Activated T-cell treated with anti-CD3 and anti-CD28 coated beads, Interleukin-2, amount 50 U/mL, for 72 hours (primary cell): ENCODE measurements around the gene CEND1. TPM values are rescaled to one million over a fixed set of nuclear protein-coding genes. Genes with fewer than 3 reads are reported as not detected.
A peak's percentile ranks its signal among the peaks of the same experiment; 100 is the strongest.

Experiments
- ATAC-seq, 2 donors: fragments of 150-1000 bp; cut with Tn5 transposase; replicated peaks in 1 of 2; 2 replicates each; pipeline ENCODE4 v1.10.0; 2021; ENCODE audit warnings: moderate library complexity in 2 of 2, mild to moderate bottlenecking in 1 of 2
- DNase-seq, 2 donors: peaks; one replicate each; pipeline ENCODE4 v3.0.0; 2021 to 2022; ENCODE audit warnings: mixed read lengths in 1 of 2
- H3K27ac Mint-ChIP-seq: one replicate; pipeline ENCODE4 v1.8.0; 2022; ENCODE audit warnings: mild to moderate bottlenecking, moderate library complexity, mixed read lengths
- H3K27me3 Mint-ChIP-seq: one replicate; pipeline ENCODE4 v1.8.0; 2022; ENCODE audit warnings: low read depth, mixed read lengths
- H3K36me3 Mint-ChIP-seq, 2 donors: one replicate each; pipeline ENCODE4 v1.8.0; 2022; ENCODE audit warnings: mixed read lengths in 2 of 2, mild to moderate bottlenecking in 1 of 2; ENCODE audit not compliant: insufficient read depth in 2 of 2
- H3K4me1 Mint-ChIP-seq: one replicate; pipeline ENCODE4 v1.8.0; 2022; ENCODE audit warnings: low read depth, mixed read lengths
- H3K4me3 Mint-ChIP-seq, 2 donors: one replicate each; pipeline ENCODE4 v1.8.0; 2022; ENCODE audit warnings: mild to moderate bottlenecking in 2 of 2, mixed read lengths in 2 of 2, moderate library complexity in 2 of 2
- H3K9me3 Mint-ChIP-seq, 2 donors: one replicate each; pipeline ENCODE4 v1.8.0; 2022; ENCODE audit warnings: mixed read lengths in 2 of 2
- total RNA-seq, 2 donors: library from RNA; stranded (reverse); gene quantifications; one replicate each; pipeline ENCODE4 v1.2.3, GENCODE V29; 2022

Gene CEND1
- total RNA-seq, 2 donors from 2014 or later, result 1.4 to 1.6 TPM

- ATAC-seq (no peak), DNase-seq (no peak)
- H3K27me3 Mint-ChIP-seq, result no peaks in the 10 kb centered on the region
- no peak overlapping the region for H3K4me3 Mint-ChIP-seq
- H3K9me3 Mint-ChIP-seq, result no peaks in the 10 kb centered on the region
- no peak overlapping the region for H3K27ac Mint-ChIP-seq
- peaks cover 0 to 6% of the 10 kb centered on the region in 2 donors for H3K36me3 Mint-ChIP-seq
- no peaks in the 10 kb centered on the region for H3K4me1 Mint-ChIP-seq
Observed at GRCh38 chr11:782264-783174, 7.4 kb downstream of the CEND1 start.

GRCh38 chr11:779955-780532, 9.8 kb downstream of the CEND1 start:
- Mint-ChIP-seq H3K27me3 (no peaks in the 10 kb centered on the region), H3K4me1 (peaks cover 16% of the 10 kb centered on the region), H3K27ac (no peak overlapping the region), H3K4me3 (peak overlapping the region in 1 of 2 donors; percentile 36), H3K36me3 (peaks cover 0 to 6% of the 10 kb centered on the region in 2 donors), H3K9me3 (no peaks in the 10 kb centered on the region)
- ATAC-seq (no peak), DNase-seq (no peak)

- DNase-seq, result no peak
- Mint-ChIP-seq H3K27ac (no peak overlapping the region), H3K4me1 (peaks cover 20% of the 10 kb centered on the region), H3K9me3 (no peaks in the 10 kb centered on the region), H3K4me3 (peak overlapping the region in 1 of 2 donors; percentile 55), H3K36me3 (peaks cover 0 to 6% of the 10 kb centered on the region in 2 donors), H3K27me3 (no peaks in the 10 kb centered on the region)
- ATAC-seq, result no peak
Observed at GRCh38 chr11:778976-779954, 10.6 kb downstream of the CEND1 start.

GRCh38 chr11:777288-778255, 12.3 kb downstream of the CEND1 start, which contains the start of gene GATD1:
GATD1 (minus strand) TSS chr11:777487; CDS start chr11:777462, 25 bp downstream.
- Mint-ChIP-seq H3K27ac (peak within 1 kb of the TSS; percentile 38), H3K36me3 (peaks cover 0 to 1% of the 10 kb centered on the region in 2 donors), H3K4me1 (peaks cover 21% of the 10 kb centered on the region), H3K9me3 (no peaks in the 10 kb centered on the region), H3K27me3 (no peaks in the 10 kb centered on the region), H3K4me3 (peak within 1 kb of the TSS; percentile 88 to 91)
- ATAC-seq, result peak; percentile 90 to 91
- DNase-seq, result peak; percentile 97 to 98

GRCh38 chr11:776561-777287, 13.2 kb downstream of the CEND1 start:
- peaks cover 0 to 1% of the 10 kb centered on the region in 2 donors for H3K36me3 Mint-ChIP-seq
- H3K9me3 Mint-ChIP-seq, result no peaks in the 10 kb centered on the region
- peak; percentile 62 to 72 for ATAC-seq
- H3K4me1 Mint-ChIP-seq, result peaks cover 21% of the 10 kb centered on the region
- H3K27me3 Mint-ChIP-seq, result no peaks in the 10 kb centered on the region
- peak overlapping the region; percentile 88 to 91 for H3K4me3 Mint-ChIP-seq
- peak in 1 of 2 donors; percentile 23 for DNase-seq
- no peak overlapping the region for H3K27ac Mint-ChIP-seq

- peaks cover 0 to 1% of the 10 kb centered on the region in 2 donors for H3K36me3 Mint-ChIP-seq
- H3K27ac Mint-ChIP-seq, result no peak overlapping the region
- H3K27me3 Mint-ChIP-seq, result no peaks in the 10 kb centered on the region
- H3K9me3 Mint-ChIP-seq, result no peaks in the 10 kb centered on the region
- peak overlapping the region; percentile 88 to 91 for H3K4me3 Mint-ChIP-seq
- no peak for ATAC-seq
- no peak for DNase-seq
- H3K4me1 Mint-ChIP-seq, result peaks cover 21% of the 10 kb centered on the region
Observed at GRCh38 chr11:776263-776560, 13.7 kb downstream of the CEND1 start.

GRCh38 chr11:774873-775592, 14.9 kb downstream of the CEND1 start:
- peak overlapping the region; percentile 61 to 91 for H3K4me3 Mint-ChIP-seq
- H3K27me3 Mint-ChIP-seq, result no peaks in the 10 kb centered on the region
- H3K9me3 Mint-ChIP-seq, result no peaks in the 10 kb centered on the region
- no peak overlapping the region for H3K27ac Mint-ChIP-seq
- peaks cover 0 to 4% of the 10 kb centered on the region in 2 donors for H3K36me3 Mint-ChIP-seq
- ATAC-seq, result no peak
- DNase-seq, result no peak
- peaks cover 21% of the 10 kb centered on the region for H3K4me1 Mint-ChIP-seq

GRCh38 chr11:773830-774229, 16.1 kb downstream of the CEND1 start:
- DNase-seq (no peak), ATAC-seq (no peak)

GRCh38 chr11:773425-773824, 16.5 kb downstream of the CEND1 start:
- DNase-seq, result no peak
- Mint-ChIP-seq H3K9me3 (no peaks in the 10 kb centered on the region), H3K27ac (no peak overlapping the region), H3K36me3 (peaks cover 0 to 4% of the 10 kb centered on the region in 2 donors), H3K4me1 (peaks cover 21% of the 10 kb centered on the region), H3K4me3 (no peak overlapping the region), H3K27me3 (no peaks in the 10 kb centered on the region)
- no peak for ATAC-seq

More at GRCh38 chr11:773830-774229, 16.1 kb downstream of the CEND1 start:
- Mint-ChIP-seq H3K4me1 (peaks cover 21% of the 10 kb centered on the region), H3K4me3 (no peak overlapping the region), H3K36me3 (peaks cover 0 to 4% of the 10 kb centered on the region in 2 donors), H3K27me3 (no peaks in the 10 kb centered on the region), H3K27ac (no peak overlapping the region), H3K9me3 (no peaks in the 10 kb centered on the region)

- Mint-ChIP-seq H3K27ac (no peak overlapping the region), H3K27me3 (no peaks in the 10 kb centered on the region), H3K9me3 (no peaks in the 10 kb centered on the region), H3K4me1 (peaks cover 21% of the 10 kb centered on the region), H3K4me3 (no peak overlapping the region), H3K36me3 (peaks cover 0 to 4% of the 10 kb centered on the region in 2 donors)
- DNase-seq, result no peak
- no peak for ATAC-seq
Observed at GRCh38 chr11:772429-773390, 17.2 kb downstream of the CEND1 start.
